Smooth muscle cell (in vitro differentiated cells): ENCODE results near the gene PRSS37. TPM values are rescaled to one million over a fixed set of nuclear protein-coding genes. Genes with fewer than 3 reads are reported as not detected.
"Not testable (repeated sequence)": the region's sequence is repeated elsewhere in the genome, so short reads cannot be mapped to it uniquely, and the experiment has no call there.

Experiments used
- DNase-seq: peaks from one replicate; lab custom pipeline; 2025; ENCODE audit not compliant: unreplicated experiment; lab: John Stamatoyannopoulos, UW
- H2AFZ ChIP-seq: fragments of 200-600 bp; sonication (generic); 2 replicates; pipeline ENCODE4 v1.6.0; 2016; ENCODE audit warnings: antibody characterized with exemption, low read depth, mild to moderate bottlenecking
- H3F3A ChIP-seq: fragments of 200-600 bp; sonication (generic); 2 replicates; pipeline ENCODE4 v1.6.0; 2017; ENCODE audit warnings: antibody characterized with exemption, low read depth
- H3K27ac ChIP-seq: fragments of 200-600 bp; sonication (generic); 2 replicates; pipeline ENCODE4 v1.5.1; 2016; ENCODE audit warnings: low read depth, mild to moderate bottlenecking
- H3K27me3 ChIP-seq: fragments of 200-600 bp; sonication (generic); 2 replicates; pipeline ENCODE4 v1.6.1; 2016; ENCODE audit warnings: low read depth, mild to moderate bottlenecking
- H3K36me3 ChIP-seq: fragments of 200-600 bp; sonication (generic); 2 replicates; pipeline ENCODE4 v1.5.1; 2016; ENCODE audit warnings: low read depth
- H3K4me1 ChIP-seq: fragments of 200-600 bp; sonication (generic); 2 replicates; pipeline ENCODE4 v1.5.1; 2016; ENCODE audit warnings: low read depth
- H3K4me2 ChIP-seq: fragments of 200-600 bp; sonication (generic); 2 replicates; pipeline ENCODE4 v1.6.0; 2016; ENCODE audit warnings: mild to moderate bottlenecking
- H3K4me3 ChIP-seq: fragments of 200-600 bp; sonication (generic); 2 replicates; pipeline ENCODE4 v1.5.1; 2016; ENCODE audit warnings: mild to moderate bottlenecking
- H3K79me2 ChIP-seq: fragments of 200-600 bp; sonication (generic); 2 replicates; pipeline ENCODE4 v1.6.0; 2016; ENCODE audit warnings: low read depth, mild to moderate bottlenecking
- H3K9ac ChIP-seq: fragments of 200-600 bp; sonication (generic); 2 replicates; pipeline ENCODE4 v1.6.0; 2016; ENCODE audit warnings: low read depth
- H3K9me3 ChIP-seq: fragments of 200-600 bp; sonication (generic); replicated peaks from 2 replicates; pipeline ENCODE4 v1.5.1; 2016; ENCODE audit warnings: low read depth
- H4K20me1 ChIP-seq: fragments of 200-600 bp; sonication (generic); 2 replicates; pipeline ENCODE4 v1.6.0; 2016; ENCODE audit warnings: low read depth
- CTCF ChIP-seq: fragments of 200-600 bp; sonication (generic); IDR thresholded peaks from 2 replicates; pipeline ENCODE4 v1.5.1; 2017; ENCODE audit warnings: borderline replicate concordance, mild to moderate bottlenecking, antibody characterized with exemption; ENCODE audit not compliant: insufficient read depth, poor library complexity, severe bottlenecking
- WGBS: methylation state at CpG from one replicate; pipeline ENCODE4 v1.1.7; 2016; ENCODE audit warnings: low lambda C conversion rate; 5-methylcytosine and 5-hydroxymethylcytosine counted together
- polyA plus RNA-seq: library from polyadenylated mRNA; unstranded; fragments of >200 nt; fragmentation: Nextera tagmentation; extraction: Ambion mirVana; gene quantifications from 2 replicates; pipeline ENCODE4 v1.2.1, GENCODE V29; 2016
- total RNA-seq: library from RNA; depleted of rRNA; stranded (reverse); fragments of >200 nt; gene quantifications from 2 replicates; pipeline ENCODE4 v1.2.3, GENCODE V29; 2014

PRSS37 gene
- total and polyA plus RNA-seq, 2 experiments from 2014 or later, result not detected

DNA sequence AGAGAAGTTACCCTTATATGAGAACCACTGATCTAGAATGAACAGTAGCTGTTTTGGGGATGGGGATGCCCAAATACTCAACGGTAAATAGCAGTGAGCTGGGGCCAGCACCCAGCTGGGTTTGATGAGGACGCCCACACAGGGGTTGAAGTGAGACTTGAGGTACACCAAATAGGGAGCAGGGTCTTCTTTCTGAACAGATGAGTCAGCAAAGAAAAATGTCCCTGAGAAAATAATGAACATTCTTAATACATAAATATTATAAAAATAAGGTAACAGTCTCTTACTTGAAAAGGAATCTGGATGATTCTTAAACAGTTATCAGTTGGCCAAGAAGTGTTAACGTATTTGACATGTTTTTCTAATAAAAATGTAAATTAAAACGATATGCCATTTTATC is 2.0 kb downstream of the PRSS37 start:
- no peaks in the 10 kb centered on the region for H3K27me3 ChIP-seq
- no peak overlapping the region for H3K4me3 ChIP-seq
- no peak overlapping the region for H3K27ac ChIP-seq
- no peaks in the 10 kb centered on the region for H3K36me3 ChIP-seq
- H3K4me1 ChIP-seq, result no peaks in the 10 kb centered on the region
- no peaks in the 10 kb centered on the region for H4K20me1 ChIP-seq
- no peak overlapping the region for H2AFZ ChIP-seq
- H3K79me2 ChIP-seq, result no peaks in the 10 kb centered on the region
- TF ChIP-seq CTCF, result no peak
- DNase-seq, result no peak
- WGBS, result 84% methylated on average over 4 of the region's 4 CpGs
- no peak overlapping the region for H3K4me2 ChIP-seq
- H3K9me3 ChIP-seq, result no peaks in the 10 kb centered on the region
- no peak overlapping the region for H3K9ac ChIP-seq
- no peaks in the 10 kb centered on the region for H3F3A ChIP-seq

DNA sequence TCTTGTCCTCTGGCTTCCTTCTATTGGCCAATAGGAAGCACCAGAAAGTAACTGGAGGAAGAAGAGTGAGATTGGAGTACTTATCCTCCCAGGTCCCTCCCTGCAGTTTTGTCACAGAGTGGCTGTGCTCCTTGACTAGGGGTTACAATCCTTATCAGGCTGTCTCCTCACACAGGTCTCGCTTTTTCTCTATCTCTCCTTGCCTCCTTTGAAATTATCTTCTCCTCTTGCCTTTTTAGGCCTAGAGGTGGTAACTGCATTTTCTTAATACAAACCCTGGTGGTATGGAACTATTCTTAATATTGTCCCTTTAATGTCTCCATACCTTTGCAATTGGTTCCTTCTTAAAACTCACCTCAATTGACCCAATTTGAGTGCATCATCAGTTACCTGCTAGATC is 2.7 kb downstream of the PRSS37 start:
- H4K20me1 ChIP-seq, result no peaks in the 10 kb centered on the region
- H3K9ac ChIP-seq, result no peak overlapping the region
- WGBS, result 80% methylated on average over 1 of the region's 1 CpG
- no peaks in the 10 kb centered on the region for H3K79me2 ChIP-seq
- H3K27ac ChIP-seq, result no peak overlapping the region
- H3K9me3 ChIP-seq, result no peaks in the 10 kb centered on the region
- H2AFZ ChIP-seq, result no peak overlapping the region
- no peaks in the 10 kb centered on the region for H3K4me1 ChIP-seq
- no peaks in the 10 kb centered on the region for H3F3A ChIP-seq
- no peak for DNase-seq
- no peaks in the 10 kb centered on the region for H3K36me3 ChIP-seq
- no peak overlapping the region for H3K4me2 ChIP-seq
- no peaks in the 10 kb centered on the region for H3K27me3 ChIP-seq
- TF ChIP-seq CTCF, result no peak
- no peak overlapping the region for H3K4me3 ChIP-seq

DNA sequence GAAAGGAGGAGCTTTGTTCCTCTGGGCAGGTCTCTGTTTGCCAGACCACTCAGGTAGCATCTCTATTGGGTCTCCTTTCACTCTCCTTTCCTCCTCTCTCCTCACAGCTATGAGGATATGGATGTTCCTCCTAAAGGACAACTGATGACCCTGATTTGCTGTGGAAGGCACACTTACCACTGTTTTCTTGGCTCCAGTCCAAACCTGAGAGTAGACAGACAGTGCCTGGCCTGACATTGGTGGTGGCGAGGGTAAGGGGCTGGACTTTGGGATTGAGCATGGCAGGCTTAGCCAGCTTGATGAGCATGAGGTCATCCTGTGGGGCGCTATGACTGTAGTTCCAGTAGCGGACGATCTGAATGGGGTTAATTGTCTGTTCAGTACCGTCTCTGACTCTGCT is 3.6 kb downstream of the PRSS37 start:
- Histone ChIP-seq H3K27me3 (no peaks in the 10 kb centered on the region), H3K4me2 (no peak overlapping the region), H3K27ac (no peak overlapping the region), H3F3A (no peaks in the 10 kb centered on the region), H3K36me3 (no peaks in the 10 kb centered on the region), H3K79me2 (no peaks in the 10 kb centered on the region), H3K4me3 (no peak overlapping the region), H3K4me1 (no peaks in the 10 kb centered on the region), H3K9ac (no peak overlapping the region), H3K9me3 (no peaks in the 10 kb centered on the region), H4K20me1 (no peaks in the 10 kb centered on the region), H2AFZ (no peak overlapping the region)
- no peak for TF ChIP-seq CTCF
- 94% methylated on average over 5 of the region's 5 CpGs for WGBS
- DNase-seq, result no peak

DNA sequence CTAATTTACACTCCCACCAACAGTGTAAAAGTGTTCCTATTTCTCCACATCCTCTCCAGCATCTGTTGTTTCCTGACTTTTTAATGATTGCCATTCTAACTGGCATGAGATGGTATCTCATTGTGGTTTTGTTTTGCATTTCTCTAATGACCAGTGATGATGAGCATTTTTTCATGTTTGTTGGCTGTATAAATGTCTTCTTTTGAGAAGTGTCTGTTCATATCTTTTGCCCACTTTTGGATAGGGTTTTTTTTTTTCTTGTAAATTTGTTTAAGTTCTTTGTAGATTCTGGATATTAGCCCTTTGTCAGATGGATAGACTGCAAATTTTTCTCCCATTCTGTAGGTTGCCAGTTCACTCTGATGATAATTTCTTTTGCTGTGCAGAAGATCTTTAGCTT is 18.9 kb downstream of the PRSS37 start:
- not testable (repeated sequence) for H3K27me3 ChIP-seq, H3K4me1 ChIP-seq, DNase-seq, H3K9ac ChIP-seq, H3K36me3 ChIP-seq, H3K9me3 ChIP-seq, H3K79me2 ChIP-seq, H3K4me3 ChIP-seq, H3F3A ChIP-seq, H2AFZ ChIP-seq, H3K4me2 ChIP-seq, H3K27ac ChIP-seq, H4K20me1 ChIP-seq
